HCT116 (cell line): ENCODE measurements around the gene PTPDC1. TPM values are rescaled to one million over a fixed set of nuclear protein-coding genes. Genes with fewer than 3 reads are reported as not detected.

Experiments
- ATAC-seq: fragments of 200-7000 bp; cut with Tn5 transposase; 2 replicates; pipeline ENCODE4 v1.9.1; 2020; ENCODE audit warnings: mild to moderate bottlenecking, moderate library complexity
- BruUV-seq: library from RNA; stranded (reverse); fragments of 400-500 nt; replicated peaks from 2 replicates; lab custom pipeline; 2021; lab: Mats Ljungman, UMichigan
- CTCF ChIA-PET: fragments of 300-600 bp; sonication (Branson Sonifier 250); formaldehyde crosslinking; loops from one replicate; lab custom pipeline; 2021; ENCODE audit warnings: antibody characterized with exemption; lab: Charles Lee
- POLR2A ChIA-PET: fragments of 300-600, 350-600 bp; sonication (Branson Sonifier 250); formaldehyde crosslinking; loops from one replicate; lab custom pipeline; 2021; ENCODE audit warnings: antibody characterized with exemption; lab: Charles Lee
- RAD21 ChIA-PET, 2 experiments: fragments of 300-600 bp; sonication (Branson Sonifier 250); formaldehyde crosslinking; loops; one replicate each; lab custom pipeline; 2023; ENCODE audit warnings: low total read pairs in 2 of 2; ENCODE audit not compliant: uncharacterized antibody in 2 of 2, unreplicated experiment in 2 of 2, low non-redundant PET in 1 of 2; lab: Charles Lee
- DNase-seq: peaks from one replicate; pipeline ENCODE4 v3.0.0-alpha.2; 2010; ENCODE audit warnings: low read depth, low spot score
- H2AFZ ChIP-seq: fragments of 200-600 bp; shearing (Covaris generic), sonication (generic); 2 replicates; pipeline ENCODE4 v1.6.1; 2017; ENCODE audit warnings: low read depth, mixed run types, mixed read lengths, antibody characterized with exemption, low read length; ENCODE audit not compliant: poor library complexity, severe bottlenecking
- H3K27ac ChIP-seq: 2 replicates; pipeline ENCODE4 v1.5.1; 2012; ENCODE audit warnings: low read depth, low read length
- H3K27me3 ChIP-seq: fragments of 200-600 bp; sonication (generic); 2 replicates; pipeline ENCODE4 v1.6.1; 2016; ENCODE audit warnings: mixed run types, low read length, mixed read lengths; ENCODE audit not compliant: insufficient read depth
- H3K36me3 ChIP-seq, 2 experiments: fragments of 200-500 bp in 1 of 2; fragments of 200-600 bp in 1 of 2; sonication (Bioruptor generic) in 1 of 2; sonication (generic) in 1 of 2; 2 replicates each; pipeline versions ENCODE4 v1.5.1 to v1.6.1; 2014 to 2016; ENCODE audit warnings: low read length in 2 of 2, inconsistent platforms in 1 of 2, mixed read lengths in 1 of 2, mixed run types in 1 of 2; ENCODE audit not compliant: insufficient read depth in 2 of 2, control insufficient read depth in 1 of 2
- H3K4me1 ChIP-seq, 2 experiments: fragments of 200-600 bp in 1 of 2; sonication (generic) in 1 of 2; 2 replicates each; pipeline versions ENCODE4 v1.5.1 to v1.6.1; 2012 to 2017; ENCODE audit warnings: low read length in 2 of 2, inconsistent platforms in 1 of 2, mild to moderate bottlenecking in 1 of 2, mixed read lengths in 1 of 2, mixed run types in 1 of 2, moderate library complexity in 1 of 2; ENCODE audit not compliant: insufficient read depth in 2 of 2, control insufficient read depth in 1 of 2
- H3K4me2 ChIP-seq: fragments of 200-600 bp; sonication (generic); 2 replicates; pipeline ENCODE4 v1.6.1; 2017; ENCODE audit warnings: mixed run types, low read length, mixed read lengths
- H3K4me3 ChIP-seq, 2 experiments: fragments of 200-600 bp in 1 of 2; sonication (generic) in 1 of 2; replicated peaks in 1 of 2; 2 replicates each; pipeline ENCODE4 v1.5.1; 2011 to 2016; ENCODE audit warnings: low read length in 2 of 2, control low read depth in 1 of 2, low read depth in 1 of 2, mild to moderate bottlenecking in 1 of 2, mixed read lengths in 1 of 2, mixed run types in 1 of 2
- H3K79me2 ChIP-seq: fragments of 200-600 bp; sonication (generic); 2 replicates; pipeline ENCODE4 v1.6.1; 2017; ENCODE audit warnings: mild to moderate bottlenecking, mixed run types, low read length, moderate library complexity, mixed read lengths; ENCODE audit not compliant: insufficient read depth
- H3K9ac ChIP-seq: fragments of 200-600 bp; sonication (generic); 2 replicates; pipeline ENCODE4 v1.6.1; 2016; ENCODE audit warnings: low read length, mixed read lengths
- H3K9me2 ChIP-seq: fragments of 200-600 bp; sonication (generic), shearing (Covaris generic); 2 replicates; pipeline ENCODE4 v1.6.1; 2017; ENCODE audit warnings: mixed run types, mild to moderate bottlenecking, moderate library complexity; ENCODE audit not compliant: insufficient read depth
- H3K9me3 ChIP-seq, 2 experiments: fragments of 200-500 bp in 1 of 2; fragments of 200-600 bp in 1 of 2; sonication (Bioruptor generic) in 1 of 2; sonication (generic) in 1 of 2; 2 replicates each; pipeline ENCODE4 v1.6.1; 2014 to 2017; ENCODE audit warnings: low read length in 2 of 2, mixed read lengths in 2 of 2, inconsistent platforms in 1 of 2, low read depth in 1 of 2, mild to moderate bottlenecking in 1 of 2, mixed run types in 1 of 2, moderate library complexity in 1 of 2; ENCODE audit not compliant: control insufficient read depth in 1 of 2, insufficient read depth in 1 of 2
- H4K20me1 ChIP-seq: fragments of 200-600 bp; sonication (generic), shearing (Covaris generic); 2 replicates; pipeline ENCODE4 v1.6.1; 2017; ENCODE audit warnings: mixed run types, mild to moderate bottlenecking, moderate library complexity; ENCODE audit not compliant: insufficient read depth
- ATF3 ChIP-seq: IDR thresholded peaks from 2 replicates; pipeline ENCODE4 v1.6.1; 2012
- CBX3 ChIP-seq: IDR thresholded peaks from 2 replicates; pipeline ENCODE4 v1.6.1; 2012; ENCODE audit warnings: low read depth
- CTCF ChIP-seq, 3 experiments: fragments of 200-600 bp in 1 of 3; sonication (generic) in 1 of 3; IDR thresholded peaks in 2 of 3; conservative IDR thresholded peaks in 1 of 3; 2 replicates each; pipeline ENCODE4 v1.5.1; 2012 to 2017; ENCODE audit warnings: low read depth in 2 of 3, low read length in 2 of 3, antibody characterized with exemption in 1 of 3, borderline replicate concordance in 1 of 3, control low read depth in 1 of 3, mild to moderate bottlenecking in 1 of 3, mixed read lengths in 1 of 3, mixed run types in 1 of 3, moderate library complexity in 1 of 3; ENCODE audit not compliant: insufficient read depth in 1 of 3
- EZH2 ChIP-seq: fragments of 200-600 bp; sonication (generic); IDR thresholded peaks from 2 replicates; pipeline ENCODE4 v1.6.1; 2017; ENCODE audit warnings: antibody characterized with exemption, mixed run types
- EZH2phosphoT487 ChIP-seq: fragments of 200-600 bp; IDR thresholded peaks from 2 replicates; pipeline ENCODE4 v1.6.1; 2018; ENCODE audit warnings: antibody characterized with exemption, borderline replicate concordance
- FOSL1 ChIP-seq: IDR thresholded peaks from 2 replicates; pipeline ENCODE4 v1.6.1; 2012; ENCODE audit warnings: low read depth
- JUND ChIP-seq: IDR thresholded peaks from 2 replicates; pipeline ENCODE4 v1.6.1; 2012
- MAX ChIP-seq: IDR thresholded peaks from 2 replicates; pipeline ENCODE4 v1.6.1; 2012
- POLR2A ChIP-seq: IDR thresholded peaks from 2 replicates; pipeline ENCODE4 v1.7.0; 2011; ENCODE audit warnings: borderline replicate concordance; ENCODE audit not compliant: insufficient read depth, insufficient read length; ENCODE audit errors: extremely low read depth
- POLR2AphosphoS5 ChIP-seq: IDR thresholded peaks from 2 replicates; pipeline ENCODE4 v1.6.1; 2011; ENCODE audit warnings: mild to moderate bottlenecking, low read depth, low read length, moderate library complexity
- REST ChIP-seq: IDR thresholded peaks from 2 replicates; pipeline ENCODE4 v1.6.1; 2012; ENCODE audit warnings: low read depth
- SIN3A ChIP-seq: IDR thresholded peaks from 2 replicates; pipeline ENCODE4 v1.6.1; 2012; ENCODE audit warnings: low read depth
- SP1 ChIP-seq: IDR thresholded peaks from 2 replicates; pipeline ENCODE4 v1.6.1; 2012; ENCODE audit warnings: low read depth
- SRF ChIP-seq: IDR thresholded peaks from 2 replicates; pipeline ENCODE4 v1.6.1; 2012; ENCODE audit warnings: low read depth
- intact Hi-C: fragments of 100-400 bp; cut with micrococcal nuclease; formaldehyde crosslinking; loops from 2 replicates; pipeline ENCODE4 v1.10.0; 2022
- total RNA-seq: library from RNA; stranded (reverse); gene quantifications from one replicate; pipeline ENCODE4 v1.2.1, GENCODE V29; 2021; ENCODE audit not compliant: unreplicated experiment

Gene PTPDC1
- total RNA-seq, 1 experiment from 2014 or later: 12.7 TPM

- ATAC-seq: peak; percentile 66
- H3K9me2 ChIP-seq: no peaks in the 10 kb centered on the region
- H3K27ac ChIP-seq: peak overlapping the region; percentile 53; the same call in 1 of the 2 replicates
- no peak for DNase-seq
- no peaks in the 10 kb centered on the region for H3K36me3 ChIP-seq
- RAD21 ChIA-PET: no interaction called here
- H3K9ac ChIP-seq: no peak overlapping the region
- H3K79me2 ChIP-seq: no peaks in the 10 kb centered on the region
- peaks cover 27 to 28% of the 10 kb centered on the region in 2 experiments for H3K4me1 ChIP-seq
- no peaks in the 10 kb centered on the region for H3K27me3 ChIP-seq
- POLR2A ChIA-PET: interaction anchor here (1.1 to 2.9 kb wide), 5 partner anchors 9 to 61 kb away, joined by 3 to 19 read pairs (median 3); partner anchors contain the start of gene PTPDC1
- H3K9me3 ChIP-seq: no peaks in the 10 kb centered on the region
- no TSS peak for BruUV-seq
- CTCF ChIA-PET: interaction anchor here (1.1 kb wide), 1 partner anchor 9 kb away, joined by 3 read pairs; no protein-coding TSS in a partner anchor
- peak overlapping the region in 1 of 2 experiments; percentile 9; a peak in 1 of 4 replicates for H3K4me3 ChIP-seq
- intact Hi-C loops: loop anchor here (5.0 kb wide), 1 partner anchor 70 kb away; no protein-coding TSS in a partner anchor
- H4K20me1 ChIP-seq: no peaks in the 10 kb centered on the region
- no peak for TF ChIP-seq ATF3
- no peak for TF ChIP-seq SRF
- TF ChIP-seq CBX3: no peak
- peak; percentile 22; the same call in 1 of the 2 replicates for TF ChIP-seq SIN3A
- TF ChIP-seq JUND: peak; percentile 64
- TF ChIP-seq FOSL1: peak; percentile 72
- TF ChIP-seq REST: no peak
- TF ChIP-seq POLR2A: no peak
- TF ChIP-seq MAX: peak; percentile 34; the same call in 1 of the 2 replicates
- TF ChIP-seq CTCF (IDR thresholded peaks at IDR 0.05 in 2 of 3, conservative IDR thresholded peaks at IDR 0.05 in 1 of 3; ENCODE audit: borderline replicate concordance in 1 of 3, insufficient read depth in 1 of 3, low read depth in 2 of 3, low read length in 2 of 3): no peak
- no peak for TF ChIP-seq EZH2
- TF ChIP-seq POLR2AphosphoS5: 0 out of 2 replicates have a peak, but pooled peaks have one; percentile 17
- TF ChIP-seq EZH2phosphoT487: no peak
- peak; percentile 50 for TF ChIP-seq SP1
- peak overlapping the region; percentile 68 for H3K4me2 ChIP-seq
- H2AFZ ChIP-seq: no peak overlapping the region
Measured at GRCh38 chr9:94096819-94097577, 12.7 kb downstream of the PTPDC1 start.
